NCI-H146 treated with DMSO at 0.1 percent for 48 hours (cell line): ENCODE results near the gene TOMT.

Experiments
- DNase-seq: peaks from one replicate; lab custom pipeline; 2025; ENCODE audit not compliant: unreplicated experiment; lab: John Stamatoyannopoulos, UW

The TOMT gene

DNA sequence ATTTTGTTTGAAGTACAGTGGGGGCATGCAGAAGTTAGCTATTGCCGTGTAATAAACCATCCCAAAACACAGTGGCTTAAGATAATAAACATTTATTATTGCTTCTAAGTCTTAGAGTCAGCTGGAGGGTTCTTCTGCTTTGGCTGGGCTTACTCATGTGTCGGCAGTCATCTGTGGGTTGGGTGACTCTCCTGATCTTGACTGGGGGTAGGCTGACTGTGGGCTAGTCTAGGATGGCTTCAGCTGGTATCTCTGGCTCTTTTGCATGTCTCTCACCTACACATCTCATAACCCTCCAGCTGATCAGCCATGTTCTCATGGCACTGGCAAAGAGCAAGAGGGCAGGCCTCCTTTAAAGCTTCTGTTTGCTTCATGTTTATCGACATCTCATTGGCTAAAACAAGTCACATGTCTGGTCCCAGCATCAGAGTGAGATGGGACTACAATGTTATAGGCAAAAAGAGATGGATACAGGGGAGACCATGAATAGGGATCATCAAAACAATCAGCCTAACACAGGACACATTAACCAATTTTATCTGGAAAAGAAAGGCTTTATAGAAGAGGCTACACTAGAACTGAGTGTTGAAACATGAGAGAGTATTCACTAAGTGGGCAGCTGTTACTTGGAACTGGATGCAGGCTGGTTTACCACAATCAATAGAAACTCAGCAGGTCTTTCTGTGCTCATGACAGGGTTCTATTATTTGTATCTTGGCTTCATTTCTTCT is 19.9 kb upstream of the TOMT start:
- peak; percentile 50 for DNase-seq

- DNase-seq: no peak
These were observed 17.5 kb upstream of the TOMT start for GRCh38 chr11:72088076-72088808.

DNA sequence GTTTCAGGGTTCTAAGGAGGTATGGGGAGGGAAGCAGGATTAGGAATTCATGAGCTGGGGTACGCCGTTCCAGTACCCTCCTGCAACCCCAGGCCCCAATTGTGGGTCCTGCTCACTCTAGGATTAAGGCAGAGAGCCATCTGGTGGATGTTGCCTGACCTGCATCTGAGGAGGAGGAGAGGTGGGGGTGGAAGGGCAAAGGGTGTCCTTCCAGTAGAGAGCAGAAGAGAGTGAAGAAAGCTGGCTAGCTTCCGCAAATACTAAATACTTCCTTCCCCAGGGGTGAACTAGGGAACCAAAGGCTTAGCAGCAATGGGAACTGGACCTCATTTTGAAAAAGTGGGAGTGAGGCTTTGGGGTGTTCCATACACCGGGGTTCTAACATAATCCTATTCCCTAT is 14.4 kb upstream of the TOMT start:
- DNase-seq: no peak

- no peak for DNase-seq
These were observed 7.0 kb upstream of the TOMT start for GRCh38 chr11:72098741-72099140.

- no peak for DNase-seq
These were observed 5.7 kb upstream of the TOMT start for GRCh38 chr11:72100009-72100408.

GRCh38 chr11:72100462-72100861 is 5.3 kb upstream of the TOMT start:
- DNase-seq: no peak

DNA sequence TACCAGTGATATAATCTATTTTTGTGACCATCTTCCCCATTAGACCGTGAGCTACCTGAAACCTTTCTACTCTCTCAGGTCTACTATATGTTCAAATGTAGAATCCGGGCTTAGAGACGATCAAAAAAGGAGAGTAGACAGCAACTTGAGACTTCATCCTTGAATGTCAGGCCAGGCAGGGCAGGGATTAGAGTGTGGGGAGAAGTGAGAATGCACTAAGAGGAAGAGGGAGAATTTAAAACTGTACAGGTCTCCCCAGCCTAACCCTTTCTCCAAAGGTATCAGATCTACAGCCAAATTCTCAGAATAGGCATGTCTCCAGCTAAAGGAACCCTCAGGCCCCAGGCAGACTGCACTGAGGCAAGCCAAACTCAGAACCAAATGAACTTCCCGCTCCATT is 3.6 kb upstream of the TOMT start:
- no peak for DNase-seq

DNA sequence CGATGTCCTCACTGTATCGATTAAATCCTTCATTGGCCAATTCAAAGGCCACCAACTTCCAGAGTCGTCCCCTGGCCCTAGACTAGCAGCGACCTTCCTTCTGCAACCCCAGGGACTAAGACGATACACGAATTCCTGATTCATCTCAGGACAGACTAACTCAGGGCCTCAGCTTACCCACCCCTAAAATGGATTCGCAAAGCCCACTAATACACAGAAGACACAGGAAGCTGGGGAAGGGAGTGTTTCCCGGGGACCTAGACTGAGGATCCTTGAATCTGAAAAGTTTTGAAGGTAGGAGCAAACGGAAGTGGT is 3.1 kb upstream of the TOMT start:
- no peak for DNase-seq

DNA sequence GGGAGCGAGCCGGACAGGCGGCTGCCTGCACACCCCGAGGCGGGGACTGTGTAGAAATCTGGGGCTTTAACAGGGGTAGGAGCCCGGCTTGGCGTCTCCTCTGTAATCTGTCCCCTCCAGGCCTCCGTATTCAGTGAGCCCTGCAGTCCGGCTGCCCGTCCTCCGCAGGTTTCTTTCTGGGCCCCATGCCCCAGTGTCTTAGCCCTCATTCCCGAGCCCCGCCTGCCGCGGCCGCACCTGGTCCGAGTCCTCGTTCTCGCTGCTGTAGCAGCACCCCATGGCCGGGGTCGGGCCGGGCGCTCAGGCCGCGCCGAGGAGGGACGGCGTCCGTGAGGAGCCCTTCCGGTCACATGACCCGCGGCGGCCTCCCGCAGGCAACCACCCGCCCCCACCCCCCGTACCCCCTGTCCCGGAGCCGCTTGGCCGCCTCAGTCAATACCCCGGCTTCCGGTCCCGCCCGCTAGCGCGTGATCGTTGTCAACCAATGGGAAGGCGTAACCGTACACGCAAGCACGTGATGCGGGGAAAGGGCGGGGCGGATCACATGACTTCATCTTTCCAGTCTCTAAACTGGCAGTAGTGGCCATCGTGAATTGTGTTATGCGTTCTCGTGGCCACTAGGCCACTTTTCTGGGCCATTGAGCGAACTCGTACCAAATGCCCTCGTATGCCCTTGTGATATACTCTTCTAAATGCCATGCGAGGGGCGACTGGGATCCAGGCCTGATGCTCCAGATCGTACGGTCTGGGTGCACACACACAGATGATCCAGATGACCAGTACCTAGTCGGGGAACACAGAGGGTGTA is 2.6 kb upstream of the TOMT start, which contains the start of gene LAMTOR1:
Gene LAMTOR1, minus strand, starts transcription at position 352 of the 808 bp plus-strand sequence. Its CDS starts 73 bp downstream, at position 279.
- peak; percentile 95 for DNase-seq

GRCh38 chr11:72103754-72104167 is 2.0 kb upstream of the TOMT start:
- no peak for DNase-seq

- DNase-seq: no peak
These were observed 5.8 kb downstream of the TOMT start for GRCh38 chr11:72111300-72112142.

DNA sequence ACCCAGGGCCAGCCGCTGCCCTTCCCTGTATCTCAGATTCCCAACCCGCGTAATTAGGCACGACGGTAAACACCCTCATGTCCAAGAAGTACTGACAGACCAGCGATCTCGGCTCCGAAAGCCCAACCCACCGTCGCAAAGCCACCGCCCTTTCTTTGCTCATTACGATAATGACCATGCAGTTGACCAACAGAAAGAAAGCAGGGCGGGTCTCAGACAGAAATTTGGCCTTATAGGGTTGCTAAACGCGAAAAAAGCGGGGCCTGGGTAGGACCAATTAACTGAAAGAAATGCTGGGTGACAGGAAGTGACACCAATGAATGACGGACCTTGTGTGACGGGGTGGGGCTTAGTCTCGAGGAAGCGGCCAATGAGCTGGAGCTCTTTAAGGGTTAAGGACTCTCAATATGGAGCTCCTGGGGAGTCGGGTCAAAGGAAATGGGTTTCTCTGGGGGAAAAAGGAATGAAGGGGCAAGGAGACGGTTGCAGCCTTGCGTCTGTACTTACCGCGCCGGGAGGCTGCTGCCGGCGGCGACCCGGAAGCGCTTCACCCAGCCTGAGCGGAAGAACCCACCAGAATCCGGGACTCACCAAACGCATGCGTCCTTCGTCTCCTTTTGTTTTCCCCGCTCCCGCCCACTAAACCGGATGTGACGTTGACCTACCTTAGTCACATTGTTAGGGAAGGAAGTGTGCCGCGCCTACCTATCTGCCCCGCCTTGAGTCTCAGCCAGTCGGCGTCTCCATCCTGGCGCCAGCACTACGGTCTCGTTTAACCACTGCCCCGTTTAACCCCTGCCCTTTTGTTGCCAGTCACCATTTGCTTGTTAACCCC is 6.6 kb downstream of the TOMT start, which contains the start of gene ANAPC15:
Gene ANAPC15, minus strand, starts transcription at position 553 of the 835 bp plus-strand sequence. CDS start 1,419 bp downstream, outside the sequence.
- DNase-seq: peak; percentile 99

DNA sequence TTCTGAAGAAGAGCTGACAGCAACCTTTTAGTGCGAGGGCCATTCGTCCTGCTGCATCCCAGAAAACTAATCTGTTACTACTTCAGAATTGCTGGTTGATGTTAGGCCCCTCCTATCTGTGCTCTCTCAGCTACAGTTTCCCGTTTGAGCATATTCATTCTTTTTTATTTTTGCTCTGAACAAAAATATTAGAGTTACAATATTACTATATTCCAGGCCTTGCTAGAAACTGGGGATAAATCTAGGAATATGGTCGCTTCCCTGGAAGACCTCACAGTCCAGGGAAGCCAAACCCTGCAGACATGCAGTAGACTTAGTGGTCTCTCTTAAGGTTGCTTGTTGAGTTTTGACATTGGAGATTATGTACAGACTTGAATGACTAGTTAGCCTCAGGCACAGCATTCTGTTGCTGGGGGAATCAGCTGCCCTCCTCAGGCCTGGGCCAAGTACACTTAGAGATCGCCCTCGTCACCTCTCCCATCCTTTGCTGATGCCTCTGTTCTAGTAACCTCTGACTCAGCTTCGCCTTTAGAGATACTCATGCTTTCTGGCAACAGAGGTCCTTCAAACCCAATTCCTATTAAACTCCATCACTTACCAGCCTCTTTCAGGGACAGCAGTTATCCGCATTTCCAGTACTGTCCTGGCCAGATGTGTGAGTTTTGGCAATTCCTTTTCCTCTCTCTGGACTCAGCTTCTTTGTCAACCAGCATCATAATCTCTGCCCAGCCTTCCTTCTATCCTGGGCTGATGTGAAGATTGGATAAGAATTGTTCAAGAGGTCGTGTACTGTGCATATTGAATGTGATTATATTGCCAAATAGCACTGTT is 7.5 kb downstream of the TOMT start:
- DNase-seq: no peak

DNA sequence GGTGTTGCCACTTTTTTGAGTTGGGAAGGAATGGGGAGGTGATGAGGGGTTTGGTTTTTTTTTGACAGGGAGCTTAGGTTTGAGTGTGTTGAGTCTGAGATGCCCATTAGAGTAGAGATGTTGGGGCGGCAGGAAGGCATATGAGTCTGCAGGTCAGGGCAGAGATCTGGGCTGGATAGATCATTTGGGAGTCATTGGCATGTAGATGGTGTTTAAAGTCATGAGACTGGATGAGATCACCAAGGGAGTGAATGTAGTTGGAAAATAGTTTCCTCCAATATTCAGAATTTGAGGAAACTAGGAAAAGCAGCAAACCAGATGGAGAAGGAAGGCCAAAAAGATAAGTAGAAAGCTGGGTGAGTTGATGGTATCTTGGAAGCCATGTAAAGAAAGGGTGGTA is 8.8 kb downstream of the TOMT start:
- DNase-seq: no peak

- no peak for DNase-seq
These were observed 10.5 kb downstream of the TOMT start for GRCh38 chr11:72116019-72116755.

DNA sequence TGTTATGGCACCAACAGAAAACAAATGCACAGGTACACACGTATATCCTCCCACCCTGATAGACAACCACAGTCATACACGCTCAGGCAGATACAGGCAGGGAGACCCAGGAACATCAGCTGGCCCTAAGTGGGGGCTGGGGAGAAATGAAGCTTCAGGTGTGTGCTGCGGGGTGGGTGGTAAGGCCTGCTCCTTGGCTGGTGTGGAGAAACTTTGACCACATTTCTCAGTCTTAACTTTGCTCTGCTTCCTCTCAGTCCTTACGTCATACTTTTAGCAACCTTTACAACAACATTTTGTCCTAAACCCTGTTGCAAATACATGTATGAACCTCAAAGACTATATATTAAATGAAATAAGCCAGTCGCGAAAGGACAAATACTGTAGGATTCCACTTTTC is 13.5 kb downstream of the TOMT start:
- DNase-seq: no peak

- DNase-seq: no peak
These were observed 15.2 kb downstream of the TOMT start for GRCh38 chr11:72120930-72121329.

DNA sequence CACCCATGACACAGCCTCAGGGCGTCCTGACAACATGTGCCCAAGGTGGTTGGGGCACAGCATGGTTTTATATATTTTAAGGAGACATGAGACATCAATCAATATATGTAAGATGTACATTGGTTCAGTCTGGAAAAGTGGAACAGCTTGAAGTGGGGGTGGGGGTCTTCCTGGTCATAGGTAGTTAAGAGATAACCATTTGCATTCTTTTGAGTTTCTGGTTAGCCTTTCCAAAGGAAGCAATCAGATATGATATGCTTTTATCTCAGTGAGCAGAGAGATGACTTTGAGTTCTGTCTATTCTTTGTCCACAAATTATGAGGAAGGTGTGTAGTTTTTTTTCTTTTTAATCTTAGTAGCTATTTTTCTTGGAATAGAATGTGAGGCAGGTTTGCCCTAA is 16.9 kb downstream of the TOMT start:
- no peak for DNase-seq
